NCI-H2196 (cell line): ENCODE measurements around the gene CD8B.

ENCODE experiments used
- DNase-seq: peaks from one replicate; lab custom pipeline; 2025; ENCODE audit not compliant: unreplicated experiment; lab: John Stamatoyannopoulos, UW

The CD8B gene

GRCh38 chr2:86775338-86775737 is 86.3 kb downstream of the CD8B start:
- DNase-seq = no peak

GRCh38 chr2:86774862-86775261 is 86.8 kb downstream of the CD8B start:
- DNase-seq = no peak

- DNase-seq = no peak
Observed at GRCh38 chr2:86772611-86773010, 89.1 kb downstream of the CD8B start.

- no peak for DNase-seq
Observed at GRCh38 chr2:86770816-86771301, 90.8 kb downstream of the CD8B start.

- no peak for DNase-seq
Observed at GRCh38 chr2:86769838-86770237, 91.8 kb downstream of the CD8B start.

GRCh38 chr2:86768189-86768949 is 93.3 kb downstream of the CD8B start:
- no peak for DNase-seq
